CD4-positive, alpha-beta T cell treated with Interleukin-21 for 1 hour (primary cell): ENCODE measurements around the gene RTEL1.

Source experiments
- DNase-seq: peaks from one replicate; pipeline ENCODE4 v3.0.0-alpha.2; 2020

Gene RTEL1

GRCh38 chr20:63743210-63743970 lies 85.3 kb downstream of the RTEL1 start:
- DNase-seq: no peak

GRCh38 chr20:63744158-63744557 lies 86.0 kb downstream of the RTEL1 start:
- no peak for DNase-seq

- DNase-seq: no peak
Observed at GRCh38 chr20:63744574-63745423, 86.7 kb downstream of the RTEL1 start.

GRCh38 chr20:63745424-63745805 lies 87.3 kb downstream of the RTEL1 start:
- DNase-seq: no peak
